Measurements from ENCODE around the gene FN3KRP.

FN3KRP gene

GRCh38 chr17:82709676-82710498 is 6.6 kb upstream of the FN3KRP start:
- no peak for DNase-seq (ENCODE audit: insufficient read length, low spot score)
- no peak for FAIRE-seq
- TF ChIP-seq CTCF (IDR thresholded peaks at IDR 0.05; ENCODE audit: insufficient read depth, missing control alignments) = no peak

- DNase-seq (ENCODE audit: insufficient read length, low spot score) (no peak), FAIRE-seq (no peak)
- no peak for TF ChIP-seq CTCF (IDR thresholded peaks at IDR 0.05; ENCODE audit: insufficient read depth, missing control alignments)
These were observed 5.8 kb upstream of the FN3KRP start for GRCh38 chr17:82710499-82711232.

GRCh38 chr17:82713071-82713723 is 3.3 kb upstream of the FN3KRP start:
- TF ChIP-seq CTCF (IDR thresholded peaks at IDR 0.05; ENCODE audit: insufficient read depth, missing control alignments) = no peak
- no peak for DNase-seq (ENCODE audit: insufficient read length, low spot score)
- no peak for FAIRE-seq

GRCh38 chr17:82718986-82719685 is 2.6 kb downstream of the FN3KRP start:
- DNase-seq (ENCODE audit: insufficient read length, low spot score) (no peak), FAIRE-seq (no peak)
- no peak for TF ChIP-seq CTCF (IDR thresholded peaks at IDR 0.05; ENCODE audit: insufficient read depth, missing control alignments)

- no peak for DNase-seq (ENCODE audit: insufficient read length, low spot score)
- no peak for TF ChIP-seq CTCF (IDR thresholded peaks at IDR 0.05; ENCODE audit: insufficient read depth, missing control alignments)
- no peak for FAIRE-seq
These were observed 3.7 kb downstream of the FN3KRP start for GRCh38 chr17:82720204-82720603.

GRCh38 chr17:82722341-82723013 is 6.0 kb downstream of the FN3KRP start:
- FAIRE-seq (no peak), DNase-seq (ENCODE audit: insufficient read length, low spot score) (no peak)
- no peak for TF ChIP-seq CTCF (IDR thresholded peaks at IDR 0.05; ENCODE audit: insufficient read depth, missing control alignments)

Data from D721Med (cell line).